IMR-90 (cell line): Measurements from ENCODE around the gene PCDHGC4. TPM values are rescaled to one million over a fixed set of nuclear protein-coding genes. Genes with fewer than 3 reads are reported as not detected.
A peak's percentile ranks its signal among the peaks of the same experiment; 100 is the strongest.

Experiments used
- ATAC-seq: fragments of 200-7000 bp; cut with Tn5 transposase; 2 replicates; pipeline ENCODE4 v1.9.1; 2020; ENCODE audit warnings: low read depth, mild to moderate bottlenecking, moderate library complexity
- BruUV-seq: library from RNA; stranded (reverse); fragments of 400-500 nt; replicated peaks from 2 replicates; lab custom pipeline; 2021; lab: Mats Ljungman, UMichigan
- CTCF ChIA-PET: fragments of 300-600 bp; formaldehyde crosslinking; extraction: SDS; loops from one replicate; lab custom pipeline; 2021; ENCODE audit warnings: antibody characterized with exemption; lab: Yijun Ruan, JAX
- POLR2A ChIA-PET: fragments of 300-600 bp; sonication (Branson Sonifier 250); formaldehyde crosslinking; loops from one replicate; lab custom pipeline; 2022; ENCODE audit warnings: antibody characterized with exemption; ENCODE audit not compliant: unreplicated experiment; lab: Charles Lee
- DNase-seq: peaks from one replicate; pipeline ENCODE4 v3.0.0; 2013
- H2AFZ ChIP-seq: replicated peaks from 2 replicates; pipeline ENCODE3; 2013; ENCODE audit warnings: low read length, mild to moderate bottlenecking; ENCODE audit not compliant: poor library complexity
- H2AK5ac ChIP-seq: 2 replicates; pipeline ENCODE4 v1.6.1; 2013; ENCODE audit warnings: low read depth, low read length, inconsistent platforms
- H2AK9ac ChIP-seq: replicated peaks from 2 replicates; pipeline ENCODE3; 2013; ENCODE audit warnings: mild to moderate bottlenecking, low read depth, low read length, moderate library complexity; ENCODE audit not compliant: poor library complexity
- H2BK120ac ChIP-seq: 2 replicates; pipeline ENCODE4 v1.6.1; 2013; ENCODE audit warnings: low read depth, low read length, inconsistent platforms
- H2BK15ac ChIP-seq: 3 replicates; pipeline ENCODE4 v1.6.1; 2013; ENCODE audit warnings: low read depth, low read length, inconsistent platforms
- H2BK20ac ChIP-seq: 2 replicates; pipeline ENCODE4 v1.6.1; 2013; ENCODE audit warnings: low read depth, mild to moderate bottlenecking, inconsistent platforms, low read length, moderate library complexity
- H2BK5ac ChIP-seq: 2 replicates; pipeline ENCODE4 v1.6.1; 2013; ENCODE audit warnings: mild to moderate bottlenecking, low read depth, low read length, inconsistent platforms; ENCODE audit not compliant: poor library complexity, severe bottlenecking
- H3K14ac ChIP-seq: replicated peaks from 2 replicates; pipeline ENCODE4 v1.6.1; 2013; ENCODE audit warnings: low read depth, low read length, inconsistent platforms
- H3K18ac ChIP-seq: 2 replicates; pipeline ENCODE4 v1.6.1; 2013; ENCODE audit warnings: low read depth, low read length, control low read depth
- H3K23ac ChIP-seq: 2 replicates; pipeline ENCODE4 v1.6.1; 2013; ENCODE audit warnings: low read depth, low read length, inconsistent platforms
- H3K27ac ChIP-seq: 2 replicates; pipeline ENCODE4 v1.5.1; 2013; ENCODE audit warnings: mild to moderate bottlenecking, control low read depth, low read length; ENCODE audit not compliant: insufficient read depth
- H3K27me3 ChIP-seq: 2 replicates; pipeline ENCODE4 v1.6.1; 2013; ENCODE audit warnings: low read length; ENCODE audit not compliant: control insufficient read depth, insufficient read depth
- H3K36me3 ChIP-seq: 2 replicates; pipeline ENCODE4 v1.6.1; 2013; ENCODE audit warnings: low read length, mixed read lengths; ENCODE audit not compliant: control insufficient read depth, insufficient read depth
- H3K4ac ChIP-seq: 2 replicates; pipeline ENCODE4 v1.6.1; 2013; ENCODE audit warnings: low read depth, low read length, inconsistent platforms
- H3K4me1 ChIP-seq: 2 replicates; pipeline ENCODE4 v1.6.1; 2013; ENCODE audit warnings: low read length, mixed read lengths; ENCODE audit not compliant: control insufficient read depth, insufficient read depth
- H3K4me2 ChIP-seq: 2 replicates; pipeline ENCODE4 v1.6.1; 2013; ENCODE audit warnings: low read depth, mild to moderate bottlenecking, control low read depth, low read length, moderate library complexity
- H3K4me3 ChIP-seq: 2 replicates; pipeline ENCODE4 v1.5.1; 2013; ENCODE audit warnings: low read depth, mild to moderate bottlenecking, control low read depth, low read length, moderate library complexity; ENCODE audit not compliant: insufficient read depth
- H3K56ac ChIP-seq: 2 replicates; pipeline ENCODE4 v1.6.1; 2013; ENCODE audit warnings: low read length, inconsistent platforms; ENCODE audit not compliant: insufficient read depth; ENCODE audit errors: extremely low read depth
- H3K79me1 ChIP-seq, 2 experiments: 2 replicates each; pipeline ENCODE4 v1.6.1; 2013; ENCODE audit warnings: low read length in 2 of 2, inconsistent platforms in 1 of 2, low read depth in 1 of 2
- H3K9ac ChIP-seq: 2 replicates; pipeline ENCODE4 v1.6.1; 2013; ENCODE audit warnings: low read depth, low read length, control low read depth
- H3K9me1 ChIP-seq: 2 replicates; pipeline ENCODE4 v1.6.1; 2013; ENCODE audit warnings: low read length, inconsistent platforms; ENCODE audit not compliant: insufficient read depth
- H3K9me3 ChIP-seq: 2 replicates; pipeline ENCODE4 v1.6.1; 2013; ENCODE audit warnings: low read length; ENCODE audit not compliant: control insufficient read depth, insufficient read depth
- H4K20me1 ChIP-seq: 2 replicates; pipeline ENCODE4 v1.6.1; 2013; ENCODE audit warnings: low read length, inconsistent platforms; ENCODE audit not compliant: insufficient read depth
- H4K5ac ChIP-seq: 2 replicates; pipeline ENCODE4 v1.6.1; 2013; ENCODE audit warnings: mild to moderate bottlenecking, low read depth, low read length, control low read depth
- H4K8ac ChIP-seq, 2 experiments: 2 replicates each; pipeline ENCODE4 v1.6.1; 2013; ENCODE audit warnings: low read depth in 2 of 2, low read length in 2 of 2, control low read depth in 1 of 2, inconsistent platforms in 1 of 2
- H4K91ac ChIP-seq: 2 replicates; pipeline ENCODE4 v1.6.1; 2013; ENCODE audit warnings: low read depth, low read length, inconsistent platforms; ENCODE audit not compliant: insufficient read depth
- BHLHE40 ChIP-seq: fragments of 150-350 bp; IDR thresholded peaks from 2 replicates; pipeline ENCODE4 v1.6.1; 2016; ENCODE audit warnings: mild to moderate bottlenecking, low read depth, low read length
- CEBPB ChIP-seq: IDR thresholded peaks from 2 replicates; pipeline ENCODE4 v1.6.1; 2012; ENCODE audit warnings: low read depth, low read length, improper control_type of control experiment
- FOS ChIP-seq: fragments of 150-350 bp; IDR thresholded peaks from 2 replicates; pipeline ENCODE4 v1.6.1; 2016; ENCODE audit warnings: low read depth, low read length
- MAFK ChIP-seq: IDR thresholded peaks from 2 replicates; pipeline ENCODE4 v1.6.1; 2012; ENCODE audit warnings: low read depth, low read length, improper control_type of control experiment
- MAZ ChIP-seq: IDR thresholded peaks from 2 replicates; pipeline ENCODE4 v1.6.1; 2012; ENCODE audit warnings: low read depth, mild to moderate bottlenecking, low read length, improper control_type of control experiment, moderate library complexity, borderline replicate concordance
- MXI1 ChIP-seq: IDR thresholded peaks from 2 replicates; pipeline ENCODE4 v1.6.1; 2012; ENCODE audit warnings: low read depth, mild to moderate bottlenecking, low read length, moderate library complexity, borderline replicate concordance
- NFE2L2 ChIP-seq: fragments of 150-350 bp; IDR thresholded peaks from 2 replicates; pipeline ENCODE4 v1.6.1; 2016; ENCODE audit warnings: low read depth, mild to moderate bottlenecking, low read length
- POLR2A ChIP-seq: IDR thresholded peaks from 2 replicates; pipeline ENCODE4 v1.6.1; 2012; ENCODE audit warnings: mild to moderate bottlenecking, low read depth, low read length
- RAD21 ChIP-seq: IDR thresholded peaks from 2 replicates; pipeline ENCODE4 v1.6.1; 2012; ENCODE audit warnings: low read length, improper control_type of control experiment
- RFX5 ChIP-seq: IDR thresholded peaks from 2 replicates; pipeline ENCODE4 v1.8.0; 2012; ENCODE audit warnings: low read depth, mild to moderate bottlenecking, low read length, moderate library complexity
- SMC3 ChIP-seq: fragments of 150-350 bp; IDR thresholded peaks from 2 replicates; pipeline ENCODE4 v1.6.1; 2016; ENCODE audit warnings: low read depth, mild to moderate bottlenecking, antibody characterized with exemption, low read length, moderate library complexity
- WGBS, 2 experiments: methylation state at CpG; one replicate each; pipeline versions ENCODE4 v1.1.5 to v1.1.7; 2013; ENCODE audit warnings: missing lambda C conversion rate in 2 of 2; ENCODE audit not compliant: insufficient read length in 1 of 2; ENCODE audit errors: extremely low coverage in 2 of 2; 5-methylcytosine and 5-hydroxymethylcytosine counted together
- dilution Hi-C: fragments of 300-500 bp; cut with HindIII; formaldehyde crosslinking; loops from one replicate; pipeline ENCODE4 v1.14.3; 2018; ENCODE audit warnings: low sequenced_read_pairs; ENCODE audit not compliant: unreplicated experiment
- in situ Hi-C: fragments of 300-500 bp; cut with MboI; formaldehyde crosslinking; loops from 3 replicates; pipeline ENCODE4 v1.14.3; 2019; ENCODE audit warnings: low sequenced_read_pairs, inconsistent platforms, mixed read lengths
- intact Hi-C: fragments of 100-400 bp; cut with micrococcal nuclease; formaldehyde crosslinking; loops from 2 replicates; pipeline ENCODE4 v1.10.0; 2022
- polyA plus RNA-seq, 3 experiments: library from polyadenylated mRNA; depleted of rRNA; stranded (reverse); fragments of >200 nt; gene quantifications; 2 replicates each; pipeline ENCODE4 v1.2.3, GENCODE V29; 2012; ENCODE audit warnings: low replicate concordance in 1 of 3
- total RNA-seq: library from RNA; depleted of rRNA; stranded (reverse); fragments of >200 nt; gene quantifications from 2 replicates; pipeline ENCODE4 v1.2.3, GENCODE V29; 2012
- TF ChIP-seq, protein P1 (sequence below): fragments of 150-350 bp; IDR thresholded peaks from 2 replicates; pipeline ENCODE4 v1.6.1; 2017; ENCODE audit warnings: mild to moderate bottlenecking, antibody characterized with exemption, low read length, low read depth
- TF ChIP-seq, protein P2 (sequence below): conservative IDR thresholded peaks from 2 replicates; pipeline ENCODE4 v1.5.1; 2012; ENCODE audit warnings: mild to moderate bottlenecking, low read depth, low read length, improper control_type of control experiment
- TF ChIP-seq, protein P3 (sequence below): fragments of 150-350 bp; IDR thresholded peaks from 2 replicates; pipeline ENCODE4 v1.6.1; 2016; ENCODE audit warnings: low read depth, mild to moderate bottlenecking, low read length, moderate library complexity, borderline replicate concordance

The PCDHGC4 gene
- total and polyA plus RNA-seq, 2 of the 4 experiments (the other 2 are of a cell fraction) = 0.65 to 1.6 TPM

DNA sequence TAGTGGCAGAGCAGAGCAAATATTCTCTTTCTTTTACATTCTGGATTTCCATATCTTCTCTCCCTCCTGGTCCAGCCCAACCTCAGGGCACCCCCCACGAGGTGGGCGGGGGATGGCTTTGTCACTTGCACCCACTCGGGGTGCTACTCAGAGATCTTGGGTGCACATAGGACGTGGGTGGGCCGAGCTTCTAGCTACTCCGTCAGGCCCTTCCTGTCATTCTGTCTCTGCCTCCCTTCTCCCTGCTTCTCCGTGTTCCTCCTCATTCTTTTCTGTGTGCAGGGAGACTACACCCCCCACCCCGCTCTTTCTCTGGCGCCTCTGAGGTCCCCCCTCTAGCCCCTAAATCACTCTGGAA, 23.6 kb downstream of the PCDHGC4 start:
- peak overlapping the region; percentile 65 for H2BK5ac ChIP-seq
- H4K91ac ChIP-seq = peak overlapping the region; percentile 58
- peak overlapping the region; percentile 25; the same call in 1 of the 2 replicates for H3K23ac ChIP-seq
- peak overlapping the region; percentile 72 for H3K14ac ChIP-seq
- peak overlapping the region; percentile 71 to 83 for H4K8ac ChIP-seq
- dilution Hi-C loops = no loop called here
- H3K4me3 ChIP-seq = peak overlapping the region; percentile 7
- H3K4me1 ChIP-seq = peaks cover 34% of the 10 kb centered on the region
- H3K18ac ChIP-seq = peak overlapping the region; percentile 56
- H4K20me1 ChIP-seq = peaks cover 20% of the 10 kb centered on the region
- peak; percentile 1; the same call in 1 of the 2 replicates for ATAC-seq
- peak overlapping the region; percentile 33; the same call in 1 of the 2 replicates for H2AK5ac ChIP-seq
- peaks cover 39% of the 10 kb centered on the region for H3K36me3 ChIP-seq
- no peaks in the 10 kb centered on the region for H3K27me3 ChIP-seq
- peak overlapping the region; percentile 11 for H2AK9ac ChIP-seq
- peak overlapping the region; percentile 42 for H4K5ac ChIP-seq
- H2BK20ac ChIP-seq = peak overlapping the region; percentile 21
- peak overlapping the region; percentile 58; the same call in 1 of the 2 replicates for H2BK120ac ChIP-seq
- peak overlapping the region; percentile 33; the same call in 1 of the 2 replicates for H3K56ac ChIP-seq
- BruUV-seq = no TSS peak
- H3K9me1 ChIP-seq = peaks cover 18% of the 10 kb centered on the region; the same call in 1 of the 2 replicates
- intact Hi-C loops = loop anchor here (2.0 kb wide), 1 partner anchor 20 kb away; the partner anchor contains the start of gene PCDHGC5
- no peaks in the 10 kb centered on the region for H3K9me3 ChIP-seq
- DNase-seq = no peak
- H3K27ac ChIP-seq = peak overlapping the region; percentile 96
- H3K9ac ChIP-seq = peak overlapping the region; percentile 56
- ChIA-PET POLR2A (interaction anchor here (0.6 kb wide), 1 partner anchor 11 kb away, joined by 3 read pairs; no protein-coding TSS in a partner anchor), CTCF (interaction anchor here (1.3 to 1.9 kb wide), 3 partner anchors 16 to 49 kb away, joined by 3 to 10 read pairs (median 7); no protein-coding TSS in a partner anchor)
- TF ChIP-seq POLR2A = no peak; the same call in 1 of the 2 replicates
- no peak for TF ChIP-seq MAFK
- no peak for TF ChIP-seq MAZ
- no peak for TF ChIP-seq CEBPB
- TF ChIP-seq, protein P1, sequence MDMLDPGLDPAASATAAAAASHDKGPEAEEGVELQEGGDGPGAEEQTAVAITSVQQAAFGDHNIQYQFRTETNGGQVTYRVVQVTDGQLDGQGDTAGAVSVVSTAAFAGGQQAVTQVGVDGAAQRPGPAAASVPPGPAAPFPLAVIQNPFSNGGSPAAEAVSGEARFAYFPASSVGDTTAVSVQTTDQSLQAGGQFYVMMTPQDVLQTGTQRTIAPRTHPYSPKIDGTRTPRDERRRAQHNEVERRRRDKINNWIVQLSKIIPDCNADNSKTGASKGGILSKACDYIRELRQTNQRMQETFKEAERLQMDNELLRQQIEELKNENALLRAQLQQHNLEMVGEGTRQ = no peak
- no peak for TF ChIP-seq RAD21
- TF ChIP-seq, protein P2, sequence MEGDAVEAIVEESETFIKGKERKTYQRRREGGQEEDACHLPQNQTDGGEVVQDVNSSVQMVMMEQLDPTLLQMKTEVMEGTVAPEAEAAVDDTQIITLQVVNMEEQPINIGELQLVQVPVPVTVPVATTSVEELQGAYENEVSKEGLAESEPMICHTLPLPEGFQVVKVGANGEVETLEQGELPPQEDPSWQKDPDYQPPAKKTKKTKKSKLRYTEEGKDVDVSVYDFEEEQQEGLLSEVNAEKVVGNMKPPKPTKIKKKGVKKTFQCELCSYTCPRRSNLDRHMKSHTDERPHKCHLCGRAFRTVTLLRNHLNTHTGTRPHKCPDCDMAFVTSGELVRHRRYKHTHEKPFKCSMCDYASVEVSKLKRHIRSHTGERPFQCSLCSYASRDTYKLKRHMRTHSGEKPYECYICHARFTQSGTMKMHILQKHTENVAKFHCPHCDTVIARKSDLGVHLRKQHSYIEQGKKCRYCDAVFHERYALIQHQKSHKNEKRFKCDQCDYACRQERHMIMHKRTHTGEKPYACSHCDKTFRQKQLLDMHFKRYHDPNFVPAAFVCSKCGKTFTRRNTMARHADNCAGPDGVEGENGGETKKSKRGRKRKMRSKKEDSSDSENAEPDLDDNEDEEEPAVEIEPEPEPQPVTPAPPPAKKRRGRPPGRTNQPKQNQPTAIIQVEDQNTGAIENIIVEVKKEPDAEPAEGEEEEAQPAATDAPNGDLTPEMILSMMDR = no peak
- TF ChIP-seq MXI1 = no peak
- no peak for TF ChIP-seq RFX5
- TF ChIP-seq SMC3 = no peak
- no peak for TF ChIP-seq NFE2L2
- TF ChIP-seq, protein P3, sequence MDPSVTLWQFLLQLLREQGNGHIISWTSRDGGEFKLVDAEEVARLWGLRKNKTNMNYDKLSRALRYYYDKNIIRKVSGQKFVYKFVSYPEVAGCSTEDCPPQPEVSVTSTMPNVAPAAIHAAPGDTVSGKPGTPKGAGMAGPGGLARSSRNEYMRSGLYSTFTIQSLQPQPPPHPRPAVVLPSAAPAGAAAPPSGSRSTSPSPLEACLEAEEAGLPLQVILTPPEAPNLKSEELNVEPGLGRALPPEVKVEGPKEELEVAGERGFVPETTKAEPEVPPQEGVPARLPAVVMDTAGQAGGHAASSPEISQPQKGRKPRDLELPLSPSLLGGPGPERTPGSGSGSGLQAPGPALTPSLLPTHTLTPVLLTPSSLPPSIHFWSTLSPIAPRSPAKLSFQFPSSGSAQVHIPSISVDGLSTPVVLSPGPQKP = no peak
- no peak for TF ChIP-seq FOS
- TF ChIP-seq BHLHE40 = no peak
- no peak overlapping the region for H2AFZ ChIP-seq
- peak overlapping the region; percentile 44 for H3K4me2 ChIP-seq
- WGBS, 2 experiments = 4% methylated on average over 4 of the region's 9 CpGs; no CpG with 5 or more reads in 1 of the 2 experiments
- H3K4ac ChIP-seq = peak overlapping the region; percentile 83
- in situ Hi-C loops = no loop called here
- peaks cover 11 to 40% of the 10 kb centered on the region in 2 experiments for H3K79me1 ChIP-seq
- peak overlapping the region; percentile 65; the same call in 1 of the 3 replicates for H2BK15ac ChIP-seq
